ENCODE results near the gene CPPED1. TPM values are rescaled to one million over a fixed set of nuclear protein-coding genes. Genes with fewer than 3 reads are reported as not detected.

Gene CPPED1
- total and polyA plus RNA-seq, 10 of the 15 experiments (the other 5 are each of a cell fraction or from before 2014, with no cell fraction given), result 7.1 to 39.0 (median 16.0) TPM

- FAIRE-seq (no peak), ATAC-seq (no peak), DNase-seq (ENCODE audit: low read depth, low spot score) (no peak)
- no peaks in the 10 kb centered on the region; the same call in 2 of the 3 replicates for H3K9me3 ChIP-seq (replicated peaks; ENCODE audit: control insufficient read depth, insufficient read depth, low read length)
- H3K79me2 ChIP-seq (ENCODE audit: control insufficient read depth, insufficient read depth, low read length), result no peaks in the 10 kb centered on the region
- no peaks in the 10 kb centered on the region for H3K36me3 ChIP-seq (ENCODE audit: control insufficient read depth in 2 of 2, insufficient read depth in 2 of 2, low read length in 1 of 2)
- WGBS (ENCODE audit: insufficient coverage, insufficient replicate concordance, low lambda C conversion rate, missing lambda C conversion rate), result 41% methylated on average over 1 of the region's 1 CpG
- in situ Hi-C loops (cut with MboI), result no loop called here
- ChIA-PET RAD21 (ENCODE audit: unreplicated experiment) (interaction anchor here (0.8 to 1.7 kb wide), 3 partner anchors 24 to 84 kb away, joined by 3 to 4 read pairs (median 3); no protein-coding TSS in a partner anchor), CTCF (interaction anchor here (0.6 to 2.0 kb wide), 4 partner anchors 24 to 85 kb away, joined by 3 to 7 read pairs (median 4); no protein-coding TSS in a partner anchor), POLR2A (no interaction called here), SMC1A (ENCODE audit: uncharacterized antibody, unreplicated experiment) (interaction anchor here (0.7 to 1.0 kb wide), 3 partner anchors 79 to 202 kb away, joined by 3 read pairs; no protein-coding TSS in a partner anchor)
- BruUV-seq (replicated peaks), result no TSS peak
- H3K27ac ChIP-seq (ENCODE audit: control insufficient read depth, insufficient read depth), result no peak overlapping the region
- no peak overlapping the region for H3K4me2 ChIP-seq (ENCODE audit: control insufficient read depth, insufficient read depth)
- H2AFZ ChIP-seq (ENCODE audit: control insufficient read depth, low read depth, low read length), result no peak overlapping the region
- no peaks in the 10 kb centered on the region for H4K20me1 ChIP-seq (ENCODE audit: control insufficient read depth, insufficient read depth)
- H3K4me1 ChIP-seq (ENCODE audit: control insufficient read depth, insufficient read depth, low read length), result peaks cover 6% of the 10 kb centered on the region
- no peak overlapping the region for H3K4me3 ChIP-seq
- H3K9ac ChIP-seq (ENCODE audit: control insufficient read depth, insufficient read depth, low read length), result no peak overlapping the region
- TF ChIP-seq PML (IDR thresholded peaks at IDR 0.05; ENCODE audit: low read length) (no peak), NR2C2 (IDR thresholded peaks at IDR 0.05; ENCODE audit: borderline replicate concordance, control insufficient read depth, insufficient read length, low read depth) (no peak), MTA2 (IDR thresholded peaks at IDR 0.05; ENCODE audit: low read depth) (no peak), CBX5 (IDR thresholded peaks at IDR 0.05; ENCODE audit: low read depth) (no peak), ATF7 (IDR thresholded peaks at IDR 0.05; ENCODE audit: low read depth) (no peak), CREM (IDR thresholded peaks at IDR 0.05; ENCODE audit: low read depth) (no peak), RAD21 (IDR thresholded peaks at IDR 0.05; ENCODE audit: insufficient read depth, low read depth, low read length) (0 out of 2 replicates have a peak, but pooled peaks have one; percentile 29), SMAD5 (IDR thresholded peaks at IDR 0.05; ENCODE audit: low read depth) (no peak)
- intact Hi-C loops (cut with micrococcal nuclease; ENCODE audit: unreplicated experiment), result no loop called here
- no peaks in the 10 kb centered on the region for H3K27me3 ChIP-seq (replicated peaks in 1 of 2; ENCODE audit: control insufficient read depth in 2 of 2, insufficient read depth in 2 of 2, low read length in 1 of 2)
These were observed 183.5 kb downstream of the CPPED1 start for GRCh38 chr16:12620150-12620549.

GRCh38 chr16:12618515-12618914, 185.2 kb downstream of the CPPED1 start:
- 94% methylated on average over 3 of the region's 3 CpGs for WGBS (ENCODE audit: insufficient coverage, insufficient replicate concordance, low lambda C conversion rate, missing lambda C conversion rate)

More at GRCh38 chr16:12618515-12618914, 185.2 kb downstream of the CPPED1 start:
- Histone ChIP-seq H3K9me3 (replicated peaks; ENCODE audit: control insufficient read depth, insufficient read depth, low read length) (no peaks in the 10 kb centered on the region; the same call in 2 of the 3 replicates), H2AFZ (ENCODE audit: control insufficient read depth, low read depth, low read length) (no peak overlapping the region), H3K4me1 (ENCODE audit: control insufficient read depth, insufficient read depth, low read length) (peaks cover 15% of the 10 kb centered on the region), H3K27ac (ENCODE audit: control insufficient read depth, insufficient read depth) (no peak overlapping the region), H3K36me3 (ENCODE audit: control insufficient read depth in 2 of 2, insufficient read depth in 2 of 2, low read length in 1 of 2) (no peaks in the 10 kb centered on the region), H3K4me2 (ENCODE audit: control insufficient read depth, insufficient read depth) (no peak overlapping the region), H3K27me3 (replicated peaks in 1 of 2; ENCODE audit: control insufficient read depth in 2 of 2, insufficient read depth in 2 of 2, low read length in 1 of 2) (no peaks in the 10 kb centered on the region), H3K9ac (ENCODE audit: control insufficient read depth, insufficient read depth, low read length) (no peak overlapping the region), H3K4me3 (no peak overlapping the region), H3K79me2 (ENCODE audit: control insufficient read depth, insufficient read depth, low read length) (no peaks in the 10 kb centered on the region), H4K20me1 (ENCODE audit: control insufficient read depth, insufficient read depth) (no peaks in the 10 kb centered on the region)
- no peak for TF ChIP-seq ZZZ3 (IDR thresholded peaks at IDR 0.05; ENCODE audit: control insufficient read depth, insufficient read length, low read depth)
- no peak for TF ChIP-seq MLLT1 (IDR thresholded peaks at IDR 0.05)
- no peak for TF ChIP-seq CHD4 (IDR thresholded peaks at IDR 0.05)
- intact Hi-C loops (cut with micrococcal nuclease; ENCODE audit: unreplicated experiment) (no loop called here), in situ Hi-C loops (cut with MboI) (no loop called here)
- no peak for DNase-seq (ENCODE audit: low read depth, low spot score)
- SMC1A ChIA-PET (ENCODE audit: uncharacterized antibody, unreplicated experiment), result interaction anchor here (0.6 to 1.9 kb wide), 6 partner anchors 25 to 1561 kb away, joined by 3 to 5 read pairs (median 3); no protein-coding TSS in a partner anchor
- CTCF ChIA-PET, result interaction anchor here (0.5 to 2.0 kb wide), 2 partner anchors 45 to 98 kb away, joined by 3 to 7 read pairs; no protein-coding TSS in a partner anchor
- ATAC-seq, result no peak
- no peak for FAIRE-seq
- POLR2A ChIA-PET, result no interaction called here
- RAD21 ChIA-PET (ENCODE audit: unreplicated experiment), result no interaction called here
- BruUV-seq (replicated peaks), result no TSS peak
